HFF-Myc (cell line): ENCODE data around the gene PSMG1.
"Not testable (repeated sequence)": the region's sequence is repeated elsewhere in the genome, so short reads cannot be mapped to it uniquely, and the experiment has no call there.

Experiments used
- DNase-seq: peaks from one replicate; pipeline ENCODE4 v3.0.0-alpha.2; 2011; ENCODE audit warnings: low read depth; ENCODE audit errors: extremely low read depth
- H3K4me3 ChIP-seq: replicated peaks from 2 replicates; pipeline ENCODE4 v1.5.1; 2011; ENCODE audit warnings: low read depth, mild to moderate bottlenecking, control low read depth, low read length
- TF ChIP-seq, protein P1 (sequence below): IDR thresholded peaks from 2 replicates; pipeline ENCODE4 v1.5.1; 2012; ENCODE audit warnings: mild to moderate bottlenecking, low read depth, low read length, control low read depth; ENCODE audit errors: missing control alignments

Gene PSMG1

DNA sequence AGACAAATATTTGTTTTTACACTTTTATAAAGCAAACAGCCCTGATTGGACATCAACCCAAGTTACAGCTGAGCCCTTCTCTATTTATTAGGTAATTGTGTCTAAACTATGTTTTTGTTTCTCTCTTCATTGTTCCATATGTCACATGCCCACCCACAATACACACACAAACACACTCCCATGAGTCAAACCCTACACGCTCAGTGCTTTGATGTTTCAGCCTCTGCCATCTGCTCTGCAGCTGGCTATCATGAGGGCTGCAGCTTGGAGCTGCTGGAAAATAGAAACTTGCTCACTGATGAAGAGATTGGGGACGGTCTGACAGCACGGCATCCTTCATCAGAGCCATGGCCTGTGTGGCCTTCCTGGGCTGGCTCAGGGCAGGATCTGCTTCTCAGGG is 41.7 kb downstream of the PSMG1 start:
- DNase-seq: peak; percentile 79
- TF ChIP-seq, protein P1, sequence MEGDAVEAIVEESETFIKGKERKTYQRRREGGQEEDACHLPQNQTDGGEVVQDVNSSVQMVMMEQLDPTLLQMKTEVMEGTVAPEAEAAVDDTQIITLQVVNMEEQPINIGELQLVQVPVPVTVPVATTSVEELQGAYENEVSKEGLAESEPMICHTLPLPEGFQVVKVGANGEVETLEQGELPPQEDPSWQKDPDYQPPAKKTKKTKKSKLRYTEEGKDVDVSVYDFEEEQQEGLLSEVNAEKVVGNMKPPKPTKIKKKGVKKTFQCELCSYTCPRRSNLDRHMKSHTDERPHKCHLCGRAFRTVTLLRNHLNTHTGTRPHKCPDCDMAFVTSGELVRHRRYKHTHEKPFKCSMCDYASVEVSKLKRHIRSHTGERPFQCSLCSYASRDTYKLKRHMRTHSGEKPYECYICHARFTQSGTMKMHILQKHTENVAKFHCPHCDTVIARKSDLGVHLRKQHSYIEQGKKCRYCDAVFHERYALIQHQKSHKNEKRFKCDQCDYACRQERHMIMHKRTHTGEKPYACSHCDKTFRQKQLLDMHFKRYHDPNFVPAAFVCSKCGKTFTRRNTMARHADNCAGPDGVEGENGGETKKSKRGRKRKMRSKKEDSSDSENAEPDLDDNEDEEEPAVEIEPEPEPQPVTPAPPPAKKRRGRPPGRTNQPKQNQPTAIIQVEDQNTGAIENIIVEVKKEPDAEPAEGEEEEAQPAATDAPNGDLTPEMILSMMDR: no peak
- no peak overlapping the region for H3K4me3 ChIP-seq

DNA sequence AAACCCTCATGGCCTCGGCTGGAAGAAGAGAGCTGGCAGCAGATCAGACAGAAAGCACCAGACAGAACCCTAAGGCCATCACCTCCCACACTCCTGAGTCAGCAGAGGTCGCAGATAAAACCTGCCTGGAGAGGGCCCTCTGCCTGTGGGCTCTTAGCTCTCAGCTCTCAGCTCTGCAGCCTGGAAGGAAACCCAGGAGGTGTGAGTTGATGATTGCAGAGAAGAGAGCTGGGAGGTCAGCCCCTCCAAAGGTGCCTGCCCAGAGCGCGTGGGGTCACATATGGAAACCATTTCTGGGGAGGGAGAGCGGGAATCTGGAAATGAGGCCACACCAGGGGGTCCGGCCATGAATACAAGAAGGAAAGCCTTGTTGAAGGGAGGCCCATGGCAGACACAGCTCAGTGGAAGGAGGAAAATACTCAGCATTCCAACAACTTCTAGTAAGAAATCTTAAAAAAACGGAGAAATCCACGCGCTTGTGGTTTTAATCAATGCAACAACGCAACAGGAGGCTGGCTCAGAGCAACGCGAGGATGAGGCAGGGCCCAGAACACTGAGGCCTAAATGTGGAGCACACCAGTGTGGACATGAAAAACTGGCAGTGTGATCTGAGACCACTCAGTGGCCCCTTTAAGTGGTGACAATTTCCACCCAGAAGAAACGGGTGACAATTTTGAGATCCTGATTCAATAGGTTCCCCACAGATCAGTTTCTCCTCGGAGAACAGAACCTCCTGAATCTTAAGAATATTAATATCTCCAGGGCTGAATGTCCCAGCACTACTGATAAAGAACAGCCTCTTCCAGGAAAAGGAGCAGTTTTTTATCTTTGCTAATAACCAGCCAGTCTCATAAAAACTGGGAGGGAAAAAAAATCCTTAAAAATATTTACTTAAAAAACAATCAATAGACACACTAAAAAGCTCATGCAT is 45.7 kb downstream of the PSMG1 start:
- no peak overlapping the region for H3K4me3 ChIP-seq
- TF ChIP-seq, protein P1: no peak
- DNase-seq: no peak

DNA sequence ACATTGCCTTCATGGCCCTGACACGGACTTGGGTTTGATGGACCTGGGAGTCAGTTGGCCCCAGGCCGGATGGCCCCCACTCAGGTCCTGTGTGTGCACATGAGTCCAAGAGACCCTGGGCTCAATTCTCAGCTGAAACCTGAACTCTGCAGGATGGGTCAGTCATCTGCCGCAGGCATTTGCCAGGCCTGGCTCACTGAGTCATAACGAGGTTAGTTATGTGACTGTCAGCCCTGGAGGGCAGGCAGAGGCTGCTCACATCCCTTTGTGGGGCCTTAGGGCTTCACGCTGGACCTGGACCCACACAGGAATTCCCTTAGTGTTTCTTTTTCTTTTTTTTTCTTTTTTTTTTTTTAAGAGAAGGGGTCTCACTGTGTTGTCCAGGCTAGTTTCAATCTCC is 46.5 kb downstream of the PSMG1 start:
- H3K4me3 ChIP-seq: no peak overlapping the region
- TF ChIP-seq, protein P1: no peak
- no peak for DNase-seq

DNA sequence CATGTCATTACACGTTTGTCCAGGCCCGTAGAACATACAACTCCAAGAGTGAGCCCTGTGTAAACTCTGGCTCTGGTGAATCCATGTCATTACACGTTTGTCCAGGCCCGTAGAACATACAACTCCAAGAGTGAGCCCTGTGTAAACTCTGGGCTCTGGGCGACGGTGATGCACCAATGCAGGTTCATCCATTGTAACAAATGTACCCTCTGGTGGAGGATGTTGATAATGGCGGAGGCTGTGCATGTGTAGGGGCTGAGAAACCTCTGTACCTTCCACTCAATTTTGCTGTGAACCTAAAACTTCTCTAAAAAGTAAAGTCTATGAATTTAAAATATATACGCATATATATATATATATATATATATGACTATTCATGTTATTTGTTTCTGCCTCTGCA is 47.1 kb downstream of the PSMG1 start:
- H3K4me3 ChIP-seq, DNase-seq: not testable (repeated sequence)
- TF ChIP-seq, protein P1: peak; percentile 20

DNA sequence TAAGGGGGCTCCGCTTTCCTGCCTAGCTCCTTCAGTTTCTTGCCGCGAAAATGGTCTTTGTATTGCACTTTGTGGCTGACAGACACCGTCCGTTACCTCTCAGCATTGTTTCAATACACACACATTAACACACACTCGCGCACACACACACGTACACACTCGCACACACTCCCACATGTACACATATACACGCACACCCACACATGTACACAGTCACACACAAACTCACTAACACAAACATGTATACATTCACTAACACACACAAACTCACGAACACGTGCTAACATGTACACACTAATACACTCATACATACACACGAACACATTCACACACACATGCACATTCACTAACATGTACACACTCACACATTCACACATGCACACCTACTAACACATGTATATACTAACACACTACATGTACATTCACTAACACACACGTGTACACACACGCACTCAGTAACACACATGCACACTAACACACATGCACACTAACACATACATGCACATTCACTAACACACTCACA is 48.9 kb downstream of the PSMG1 start:
- no peak overlapping the region for H3K4me3 ChIP-seq
- TF ChIP-seq, protein P1: no peak
- no peak for DNase-seq

DNA sequence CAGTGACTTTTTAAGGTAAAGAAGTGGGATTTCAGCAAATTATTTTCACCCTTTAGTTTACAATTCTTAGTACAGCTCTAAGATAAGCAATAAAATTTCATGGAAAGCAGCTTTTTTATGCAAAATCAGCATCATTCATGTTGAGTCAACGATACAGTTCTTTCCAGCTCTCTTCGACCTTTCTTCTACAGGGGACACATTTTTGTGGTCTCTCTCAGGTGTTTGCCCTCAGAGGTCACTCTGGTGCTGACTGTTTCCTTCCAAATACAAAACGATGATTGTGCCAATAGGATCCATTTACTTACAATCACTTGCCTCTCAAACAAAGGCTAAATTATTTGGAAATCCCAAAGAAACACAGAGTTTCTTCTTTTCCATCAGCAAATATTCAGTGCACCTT is 51.0 kb downstream of the PSMG1 start:
- TF ChIP-seq, protein P1: no peak
- H3K4me3 ChIP-seq: no peak overlapping the region
- DNase-seq: no peak
